ENCODE results near the gene NTN1.
A peak's percentile ranks its signal among the peaks of the same experiment; 100 is the strongest.

NTN1 gene

DNA sequence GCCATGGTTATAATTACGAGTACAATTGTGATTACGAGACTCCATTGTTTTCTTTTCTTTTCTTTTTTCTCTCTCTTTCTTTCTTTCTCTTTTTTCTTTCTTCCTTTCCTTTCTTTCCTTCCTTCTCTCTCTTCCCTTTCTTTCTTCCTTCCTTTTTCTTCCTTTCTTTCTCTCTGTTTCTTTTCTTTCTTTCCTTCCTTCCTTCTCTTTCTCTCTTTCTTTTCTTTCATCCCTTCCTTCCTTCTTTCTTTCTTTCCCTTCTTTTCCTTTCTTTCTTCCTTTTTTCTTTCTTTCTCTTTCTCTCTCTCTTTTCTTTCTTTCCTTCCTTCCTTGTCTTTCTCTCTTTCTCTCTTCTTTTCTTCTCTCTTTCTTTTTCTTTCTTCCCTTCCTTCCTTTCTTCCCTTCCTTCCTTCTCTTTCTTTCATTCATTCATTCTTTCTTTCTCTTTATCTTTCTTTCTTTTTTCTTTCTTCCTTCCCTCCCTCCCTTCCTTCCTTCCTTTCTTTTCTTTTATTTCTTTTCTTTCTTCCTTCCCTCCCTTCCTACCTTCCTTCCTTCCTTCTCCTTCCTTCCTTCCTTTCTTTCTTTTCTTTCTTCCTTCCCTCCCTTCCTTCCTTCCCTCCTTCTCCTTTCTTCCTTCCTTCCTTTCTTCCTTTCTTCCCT lies 14.1 kb upstream of the NTN1 start (continued):
- TF ChIP-seq ZNF157 (tag by site-specific recombination; IDR thresholded peaks at IDR 0.05): no peak
- no peak for TF ChIP-seq ZNF510 (tag by site-specific recombination; IDR thresholded peaks at IDR 0.05; ENCODE audit: insufficient replicate concordance)
- no peak for TF ChIP-seq ZSCAN23 (tag by site-specific recombination; IDR thresholded peaks at IDR 0.05)
- TF ChIP-seq CTCF (tag by site-specific recombination; IDR thresholded peaks at IDR 0.05): no peak
- 0 out of 2 replicates have a peak, but pooled peaks have one; percentile 13 for TF ChIP-seq BCL6B (tag by site-specific recombination; IDR thresholded peaks at IDR 0.05)

- Histone ChIP-seq H3K9me3 (ENCODE audit: control insufficient read depth, insufficient read depth, low read depth, low read length) (no peaks in the 10 kb centered on the region), H3K4me3 (ENCODE audit: low read depth, low read length) (no peak overlapping the region), H3K36me3 (ENCODE audit: control insufficient read depth in 2 of 2, insufficient read depth in 1 of 2, low read length in 2 of 2) (no peaks in the 10 kb centered on the region), H3K27ac (ENCODE audit: extremely low read depth, low read depth, low read length) (no peak overlapping the region), H3K4me1 (ENCODE audit: control insufficient read depth, insufficient read depth, low read length) (peaks cover 5% of the 10 kb centered on the region)
- ChIA-PET POLR2A (interaction anchor here (0.6 to 1.5 kb wide), 2 partner anchors 12 to 825 kb away, joined by 3 to 6 read pairs; partner anchors contain the start of gene NTN1), CTCF (interaction anchor here (0.6 to 6.2 kb wide), 4 partner anchors 12 to 515 kb away, joined by 3 to 60 read pairs (median 4); no protein-coding TSS in a partner anchor)
- TF ChIP-seq ZNF514 (tag by site-specific recombination; IDR thresholded peaks at IDR 0.05) (no peak), MYNN (tag by site-specific recombination; IDR thresholded peaks at IDR 0.05; ENCODE audit: borderline replicate concordance) (no peak), ZNF133 (tag by site-specific recombination; IDR thresholded peaks at IDR 0.05) (no peak), GLI2 (tag by site-specific recombination; IDR thresholded peaks at IDR 0.05; ENCODE audit: borderline replicate concordance, low read depth) (no peak), ZNF560 (tag by site-specific recombination; IDR thresholded peaks at IDR 0.05; ENCODE audit: borderline replicate concordance) (no peak), ZNF280C (tag by site-specific recombination; IDR thresholded peaks at IDR 0.05) (no peak), WT1 (tag by site-specific recombination; IDR thresholded peaks at IDR 0.05) (no peak), ZNF600 (tag by site-specific recombination; IDR thresholded peaks at IDR 0.05) (no peak), EGR2 (tag by site-specific recombination; IDR thresholded peaks at IDR 0.05; ENCODE audit: low read depth) (no peak), ZNF16 (tag by site-specific recombination; IDR thresholded peaks at IDR 0.05; ENCODE audit: low read depth) (no peak)
Measured at GRCh38 chr17:9009096-9009495, 12.2 kb upstream of the NTN1 start.

GRCh38 chr17:9009737-9010136 lies 11.6 kb upstream of the NTN1 start:
- no peaks in the 10 kb centered on the region for H3K36me3 ChIP-seq (ENCODE audit: control insufficient read depth in 2 of 2, insufficient read depth in 1 of 2, low read length in 2 of 2)
- ChIA-PET CTCF (interaction anchor here (0.6 to 6.2 kb wide), 5 partner anchors 13 to 514 kb away, joined by 3 to 60 read pairs (median 3); no protein-coding TSS in a partner anchor), POLR2A (interaction anchor here (1.5 kb wide), 1 partner anchor 12 kb away, joined by 6 read pairs; the partner anchor contains the start of gene NTN1)
- H3K9me3 ChIP-seq (ENCODE audit: control insufficient read depth, insufficient read depth, low read depth, low read length): no peaks in the 10 kb centered on the region
- H3K4me3 ChIP-seq (ENCODE audit: low read depth, low read length): no peak overlapping the region
- H3K4me1 ChIP-seq (ENCODE audit: control insufficient read depth, insufficient read depth, low read length): peaks cover 5% of the 10 kb centered on the region
- H3K27ac ChIP-seq (ENCODE audit: extremely low read depth, low read depth, low read length): no peak overlapping the region
- TF ChIP-seq ZNF274 (IDR thresholded peaks at IDR 0.05; ENCODE audit: low read length) (no peak), ZNF274 (tag by site-specific recombination; IDR thresholded peaks at IDR 0.05; ENCODE audit: borderline replicate concordance) (no peak), ZNF138 (tag by site-specific recombination; IDR thresholded peaks at IDR 0.05; ENCODE audit: borderline replicate concordance) (no peak), EGR2 (tag by site-specific recombination; IDR thresholded peaks at IDR 0.05; ENCODE audit: low read depth) (no peak), PRDM10 (tag by site-specific recombination; IDR thresholded peaks at IDR 0.05) (peak; percentile 31), GFI1B (tag by site-specific recombination; IDR thresholded peaks at IDR 0.05) (no peak), ZNF16 (tag by site-specific recombination; IDR thresholded peaks at IDR 0.05; ENCODE audit: low read depth) (no peak), KLF1 (tag by site-specific recombination; IDR thresholded peaks at IDR 0.05) (no peak), SCRT1 (tag by site-specific recombination; IDR thresholded peaks at IDR 0.05; ENCODE audit: borderline replicate concordance) (no peak)

All from HEK293 (cell line).